ENCODE data around the gene CPNE5. TPM values are rescaled to one million over a fixed set of nuclear protein-coding genes. Genes with fewer than 3 reads are reported as not detected.

CPNE5 gene
- total and polyA plus RNA-seq, 7 donors: 0.03 to 1.7 (median 0.41) TPM

DNA sequence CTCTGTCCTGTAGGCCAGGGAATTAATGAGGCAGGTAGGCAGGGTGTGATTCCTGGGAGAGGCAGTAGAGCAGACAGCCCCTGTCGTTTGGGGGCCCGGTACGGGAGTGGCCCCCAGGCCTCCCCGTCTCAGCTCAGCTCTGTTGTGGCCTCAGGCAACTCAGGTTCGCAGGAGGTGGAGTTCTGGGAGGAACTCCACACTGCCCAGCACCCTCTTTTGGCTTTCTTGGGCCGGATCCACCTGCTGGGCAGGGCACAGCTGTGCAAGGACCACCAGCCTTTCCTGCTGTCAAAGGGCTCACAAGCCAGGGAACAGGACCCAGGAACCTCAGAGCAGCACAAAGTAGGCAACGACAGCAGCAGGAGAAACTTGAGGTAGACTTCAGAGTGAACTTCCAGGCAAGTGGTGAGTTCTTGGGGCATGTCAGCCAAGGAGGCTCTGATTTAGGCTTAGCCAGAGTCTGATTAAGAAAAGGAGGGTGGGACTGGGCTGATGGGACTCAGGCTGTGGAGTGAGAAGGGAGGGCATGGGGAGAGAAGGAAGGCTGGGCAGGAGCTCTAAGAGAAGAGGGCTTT is 104.7 kb downstream of the CPNE5 start:
- Histone ChIP-seq H3K9me3 (no peaks in the 10 kb centered on the region), H3K27me3 (ENCODE audit: insufficient read depth in 3 of 3, low read length in 2 of 3) (no peaks in the 10 kb centered on the region), H3K27ac (peak overlapping the region; percentile 76), H3K36me3 (ENCODE audit: insufficient read depth in 1 of 2, low read depth in 1 of 2) (no peaks in the 10 kb centered on the region), H3K4me1 (peaks cover 7% of the 10 kb centered on the region), H3K4me3 (peak overlapping the region; percentile 33)
- TF ChIP-seq CTCF (IDR thresholded peaks at IDR 0.05): no peak
- no peak for ATAC-seq
- DNase-seq: no peak
- intact Hi-C loops (cut with DNase I): no loop called here
- WGBS, 3 donors: 86 to 87% (median 86%) methylated on average over 7 of the region's 7 CpGs

DNA sequence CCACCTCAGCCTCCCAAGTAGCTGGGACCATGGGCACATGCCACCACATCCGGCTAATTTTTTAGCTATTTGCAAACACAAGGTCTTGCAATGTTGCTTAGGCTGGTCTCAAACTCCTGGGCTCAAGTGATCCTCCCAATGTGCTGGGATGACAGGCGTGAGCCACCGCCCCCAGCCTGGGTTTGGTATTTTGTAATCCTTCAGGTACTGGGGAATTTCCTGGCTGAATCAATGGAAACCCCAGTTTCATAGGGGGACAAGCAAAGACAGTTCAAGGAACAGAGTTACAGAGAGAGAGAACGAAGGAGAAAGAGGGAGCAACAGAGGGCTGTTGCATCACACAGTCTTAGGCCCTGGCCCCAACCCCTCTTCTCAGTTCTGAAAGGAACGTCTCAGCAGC is 105.9 kb downstream of the CPNE5 start:
- Histone ChIP-seq H3K4me1 (peaks cover 7% of the 10 kb centered on the region), H3K27ac (no peak overlapping the region), H3K27me3 (ENCODE audit: insufficient read depth in 3 of 3, low read length in 2 of 3) (no peaks in the 10 kb centered on the region), H3K4me3 (no peak overlapping the region), H3K36me3 (ENCODE audit: insufficient read depth in 1 of 2, low read depth in 1 of 2) (no peaks in the 10 kb centered on the region), H3K9me3 (no peaks in the 10 kb centered on the region)
- WGBS, 3 donors: 87 to 98% (median 96%) methylated on average over 5 of the region's 5 CpGs
- intact Hi-C loops (cut with DNase I): no loop called here
- TF ChIP-seq CTCF (IDR thresholded peaks at IDR 0.05): no peak
- ATAC-seq (no peak), DNase-seq (peak in 1 of 2 donors; percentile 6)

GRCh38 chr6:36731622-36732310 is 107.5 kb downstream of the CPNE5 start:
- no peak for TF ChIP-seq CTCF (IDR thresholded peaks at IDR 0.05)
- no peaks in the 10 kb centered on the region for H3K36me3 ChIP-seq (ENCODE audit: insufficient read depth in 1 of 2, low read depth in 1 of 2)
- peak in 1 of 2 donors; percentile 31 for DNase-seq
- no peaks in the 10 kb centered on the region for H3K9me3 ChIP-seq
- 89 to 90% (median 89%) methylated on average over 12 of the region's 12 CpGs for WGBS, 3 donors
- intact Hi-C loops (cut with DNase I): no loop called here
- H3K4me1 ChIP-seq: peaks cover 7% of the 10 kb centered on the region
- no peak overlapping the region for H3K27ac ChIP-seq
- no peaks in the 10 kb centered on the region for H3K27me3 ChIP-seq (ENCODE audit: insufficient read depth in 3 of 3, low read length in 2 of 3)
- H3K4me3 ChIP-seq: no peak overlapping the region
- ATAC-seq: no peak

GRCh38 chr6:36730424-36731380 is 108.5 kb downstream of the CPNE5 start:
- ATAC-seq: no peak
- H3K9me3 ChIP-seq: no peaks in the 10 kb centered on the region
- DNase-seq: peak in 1 of 2 donors; percentile 34
- peaks cover 6% of the 10 kb centered on the region for H3K4me1 ChIP-seq
- no peak overlapping the region for H3K27ac ChIP-seq
- WGBS, 3 donors: 87 to 90% (median 89%) methylated on average over 15 of the region's 15 CpGs
- H3K27me3 ChIP-seq (ENCODE audit: insufficient read depth in 3 of 3, low read length in 2 of 3): no peaks in the 10 kb centered on the region
- H3K36me3 ChIP-seq (ENCODE audit: insufficient read depth in 1 of 2, low read depth in 1 of 2): no peaks in the 10 kb centered on the region
- no peak for TF ChIP-seq CTCF (IDR thresholded peaks at IDR 0.05)
- intact Hi-C loops (cut with DNase I): no loop called here
- no peak overlapping the region for H3K4me3 ChIP-seq

Data from psoas muscle (tissue), 8 donors.